Measurements from ENCODE around the gene UBASH3B.

The UBASH3B gene

DNA sequence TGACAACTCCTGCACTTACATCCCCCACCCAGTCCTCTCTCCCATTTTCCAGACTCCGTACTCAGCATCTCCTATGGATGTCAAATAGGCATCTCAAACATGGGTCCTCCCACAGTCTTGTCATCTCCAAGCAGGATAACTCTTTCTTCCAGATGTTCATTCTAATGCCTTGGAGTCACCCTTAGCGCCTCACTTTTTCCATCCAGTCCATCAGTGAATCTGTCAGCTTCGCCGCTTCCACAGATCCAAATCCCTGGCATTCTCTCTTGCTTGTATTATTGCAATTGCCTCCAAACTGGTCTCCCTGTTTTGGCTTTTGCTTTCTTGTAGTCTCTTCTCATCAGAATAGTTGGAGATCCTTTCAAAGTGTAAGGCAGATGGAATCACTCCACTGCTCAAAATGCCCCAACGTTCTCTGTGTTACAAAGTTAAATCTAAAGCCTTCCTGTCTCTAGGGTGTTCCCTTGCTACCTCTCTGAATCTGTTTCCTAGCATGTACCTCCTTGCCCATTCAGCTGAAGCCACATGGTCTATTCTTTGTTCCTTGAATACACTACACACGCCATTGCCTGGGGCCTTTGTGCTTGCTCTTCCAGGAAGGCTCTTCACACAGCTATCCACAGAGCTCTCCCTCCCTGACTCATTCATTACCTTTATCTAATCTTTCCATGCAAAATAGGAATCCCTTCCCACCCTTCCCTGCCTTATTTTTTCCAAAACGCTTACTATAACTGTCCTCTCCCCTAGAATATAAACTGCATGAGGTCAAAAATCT, 64.8 kb downstream of the UBASH3B start:
- no peak for DNase-seq (ENCODE audit: low read depth)
- no peak overlapping the region for H3K4me3 ChIP-seq (ENCODE audit: low read depth, low read length)
- TF ChIP-seq, protein P1, sequence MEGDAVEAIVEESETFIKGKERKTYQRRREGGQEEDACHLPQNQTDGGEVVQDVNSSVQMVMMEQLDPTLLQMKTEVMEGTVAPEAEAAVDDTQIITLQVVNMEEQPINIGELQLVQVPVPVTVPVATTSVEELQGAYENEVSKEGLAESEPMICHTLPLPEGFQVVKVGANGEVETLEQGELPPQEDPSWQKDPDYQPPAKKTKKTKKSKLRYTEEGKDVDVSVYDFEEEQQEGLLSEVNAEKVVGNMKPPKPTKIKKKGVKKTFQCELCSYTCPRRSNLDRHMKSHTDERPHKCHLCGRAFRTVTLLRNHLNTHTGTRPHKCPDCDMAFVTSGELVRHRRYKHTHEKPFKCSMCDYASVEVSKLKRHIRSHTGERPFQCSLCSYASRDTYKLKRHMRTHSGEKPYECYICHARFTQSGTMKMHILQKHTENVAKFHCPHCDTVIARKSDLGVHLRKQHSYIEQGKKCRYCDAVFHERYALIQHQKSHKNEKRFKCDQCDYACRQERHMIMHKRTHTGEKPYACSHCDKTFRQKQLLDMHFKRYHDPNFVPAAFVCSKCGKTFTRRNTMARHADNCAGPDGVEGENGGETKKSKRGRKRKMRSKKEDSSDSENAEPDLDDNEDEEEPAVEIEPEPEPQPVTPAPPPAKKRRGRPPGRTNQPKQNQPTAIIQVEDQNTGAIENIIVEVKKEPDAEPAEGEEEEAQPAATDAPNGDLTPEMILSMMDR (IDR thresholded peaks at IDR 0.05; ENCODE audit: control insufficient read depth, extremely low read depth, insufficient read depth), result no peak

DNA sequence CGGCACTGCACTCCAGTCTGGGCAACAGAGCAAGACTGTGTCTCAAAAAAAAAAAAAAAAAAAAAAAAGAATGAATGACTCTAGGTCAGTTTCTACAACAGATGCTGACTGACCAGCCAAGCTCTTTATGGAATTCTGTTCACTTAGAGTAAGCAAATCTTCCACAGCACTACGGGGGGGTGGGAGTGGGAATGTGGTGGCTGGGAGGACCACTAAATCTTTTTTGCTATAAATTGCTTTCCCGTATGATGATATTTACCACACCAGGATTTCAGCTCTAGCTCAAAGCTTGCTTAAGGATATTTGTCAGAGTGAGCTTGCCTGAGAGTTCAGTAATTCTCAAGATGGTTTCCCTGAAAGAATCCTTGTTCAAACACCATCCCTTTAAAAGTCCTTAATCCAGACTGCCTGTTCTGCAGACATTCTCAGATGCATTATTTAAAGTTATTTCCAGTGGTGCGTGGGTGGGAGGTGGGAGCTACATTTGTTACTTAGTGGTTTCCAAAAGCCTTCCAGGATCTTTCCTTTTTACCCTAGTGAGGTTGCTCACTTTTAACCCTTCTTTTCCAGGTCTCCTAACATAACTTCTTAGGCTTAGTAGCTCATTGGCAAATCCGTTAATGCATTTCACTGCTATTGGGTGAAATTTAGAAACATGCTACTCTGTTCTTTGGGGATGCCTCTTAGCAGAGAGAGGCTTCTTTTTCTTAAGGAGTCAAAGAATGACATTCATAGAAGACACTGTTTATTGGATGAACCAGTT, 65.9 kb downstream of the UBASH3B start:
- TF ChIP-seq, protein P1 (IDR thresholded peaks at IDR 0.05; ENCODE audit: control insufficient read depth, extremely low read depth, insufficient read depth), result no peak
- no peak overlapping the region for H3K4me3 ChIP-seq (ENCODE audit: low read depth, low read length)
- no peak for DNase-seq (ENCODE audit: low read depth)

DNA sequence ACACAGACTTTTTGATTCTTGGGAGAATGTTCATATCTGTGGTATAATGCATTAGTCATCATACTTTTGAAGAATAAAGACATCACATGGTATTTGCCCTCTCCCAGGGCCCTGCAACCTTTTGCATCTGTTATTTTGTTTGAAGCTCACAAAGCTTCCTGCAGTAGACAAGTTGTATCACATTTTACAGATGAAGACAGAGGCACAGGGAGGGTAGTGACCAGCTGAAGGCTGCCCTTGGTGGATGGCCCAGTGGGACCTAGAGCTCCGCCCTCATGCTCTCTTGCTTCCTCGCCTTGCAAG, 66.4 kb downstream of the UBASH3B start:
- no peak for DNase-seq (ENCODE audit: low read depth)
- H3K4me3 ChIP-seq (ENCODE audit: low read depth, low read length), result no peak overlapping the region
- TF ChIP-seq, protein P1 (IDR thresholded peaks at IDR 0.05; ENCODE audit: control insufficient read depth, extremely low read depth, insufficient read depth), result no peak

DNA sequence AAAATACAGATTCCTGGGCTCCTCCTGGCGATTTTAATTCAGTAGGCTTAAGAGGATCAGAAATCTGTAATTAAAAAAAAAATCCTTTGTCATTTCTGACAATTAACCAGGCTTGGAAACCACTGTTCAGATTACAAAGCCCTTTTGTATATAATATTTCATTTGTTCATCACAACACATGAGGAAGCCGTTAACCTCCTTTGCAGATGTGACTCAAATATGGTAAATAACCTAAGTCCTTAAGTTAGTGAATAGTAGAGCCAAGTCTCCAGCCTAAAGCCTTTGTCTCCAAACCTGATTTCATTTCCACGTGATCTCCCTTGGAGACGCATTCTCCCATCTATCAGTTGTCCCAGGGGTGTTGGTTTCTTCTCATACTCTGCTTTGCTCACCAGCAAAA, 67.6 kb downstream of the UBASH3B start:
- DNase-seq (ENCODE audit: low read depth), result no peak
- H3K4me3 ChIP-seq (ENCODE audit: low read depth, low read length), result no peak overlapping the region
- TF ChIP-seq, protein P1 (IDR thresholded peaks at IDR 0.05; ENCODE audit: control insufficient read depth, extremely low read depth, insufficient read depth), result no peak

DNA sequence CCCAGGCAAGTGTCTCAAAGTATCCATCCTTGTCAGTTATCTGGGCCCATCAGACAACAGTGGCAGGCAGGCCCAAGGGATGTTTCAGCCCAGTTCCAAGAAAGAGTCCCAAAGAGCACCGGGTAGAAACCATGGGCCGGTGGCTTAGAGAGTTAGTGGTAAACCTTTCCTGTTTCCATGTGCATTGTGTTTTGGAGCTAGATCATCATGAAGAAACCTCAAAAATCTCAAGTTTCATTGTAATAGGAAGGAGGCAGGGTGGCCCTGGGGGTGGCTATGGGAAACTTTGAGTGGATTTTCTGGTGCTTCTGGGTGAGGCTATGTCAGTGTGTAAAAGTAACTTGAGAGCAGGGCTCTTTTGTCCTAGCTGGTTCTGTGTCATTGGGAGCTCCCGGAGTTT, 68.1 kb downstream of the UBASH3B start:
- H3K4me3 ChIP-seq (ENCODE audit: low read depth, low read length), result no peak overlapping the region
- DNase-seq (ENCODE audit: low read depth), result no peak
- TF ChIP-seq, protein P1 (IDR thresholded peaks at IDR 0.05; ENCODE audit: control insufficient read depth, extremely low read depth, insufficient read depth), result no peak

DNA sequence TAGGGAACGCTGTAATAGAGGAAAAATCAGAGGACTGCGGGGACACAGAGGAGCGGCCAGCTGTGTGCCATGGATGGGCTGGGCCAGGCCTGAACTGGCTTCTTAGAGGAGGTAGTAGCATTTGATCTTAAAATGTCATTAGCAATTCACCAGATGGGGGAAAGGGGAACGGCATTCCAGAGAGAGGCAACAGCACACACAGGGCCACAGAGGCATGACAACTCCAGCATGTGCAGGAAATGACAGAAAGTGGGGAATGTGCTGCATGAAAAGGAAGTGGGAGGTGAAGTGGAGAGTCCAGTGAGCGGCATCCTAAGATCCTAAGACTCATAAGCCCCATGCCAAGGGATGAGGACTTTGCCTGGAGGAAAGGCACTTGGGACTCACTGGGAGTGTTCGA, 69.0 kb downstream of the UBASH3B start:
- TF ChIP-seq, protein P1 (IDR thresholded peaks at IDR 0.05; ENCODE audit: control insufficient read depth, extremely low read depth, insufficient read depth), result no peak
- no peak overlapping the region for H3K4me3 ChIP-seq (ENCODE audit: low read depth, low read length)
- no peak for DNase-seq (ENCODE audit: low read depth)
